ENCODE measurements around the gene SIRPB2.

DNA sequence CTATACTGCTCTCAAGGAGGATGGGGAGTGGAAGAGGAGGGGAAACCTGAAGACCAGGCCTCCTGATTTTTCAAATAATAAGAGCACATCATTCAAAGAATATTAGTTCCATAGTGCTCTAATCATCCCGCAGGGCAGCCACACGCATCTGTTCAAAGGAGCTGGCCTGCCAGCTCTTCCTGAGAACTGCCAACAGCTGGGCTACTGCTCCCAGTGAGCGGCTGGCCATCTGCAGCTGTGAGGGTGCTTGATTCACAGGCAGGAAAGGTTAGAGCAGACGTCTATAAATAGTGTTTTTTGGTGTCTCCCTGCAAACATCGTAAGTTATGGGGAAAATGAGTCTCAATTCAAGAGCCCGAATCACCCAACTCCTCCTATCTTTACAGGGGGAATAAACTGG lies 41.9 kb downstream of the SIRPB2 start:
- TF ChIP-seq, protein P1, sequence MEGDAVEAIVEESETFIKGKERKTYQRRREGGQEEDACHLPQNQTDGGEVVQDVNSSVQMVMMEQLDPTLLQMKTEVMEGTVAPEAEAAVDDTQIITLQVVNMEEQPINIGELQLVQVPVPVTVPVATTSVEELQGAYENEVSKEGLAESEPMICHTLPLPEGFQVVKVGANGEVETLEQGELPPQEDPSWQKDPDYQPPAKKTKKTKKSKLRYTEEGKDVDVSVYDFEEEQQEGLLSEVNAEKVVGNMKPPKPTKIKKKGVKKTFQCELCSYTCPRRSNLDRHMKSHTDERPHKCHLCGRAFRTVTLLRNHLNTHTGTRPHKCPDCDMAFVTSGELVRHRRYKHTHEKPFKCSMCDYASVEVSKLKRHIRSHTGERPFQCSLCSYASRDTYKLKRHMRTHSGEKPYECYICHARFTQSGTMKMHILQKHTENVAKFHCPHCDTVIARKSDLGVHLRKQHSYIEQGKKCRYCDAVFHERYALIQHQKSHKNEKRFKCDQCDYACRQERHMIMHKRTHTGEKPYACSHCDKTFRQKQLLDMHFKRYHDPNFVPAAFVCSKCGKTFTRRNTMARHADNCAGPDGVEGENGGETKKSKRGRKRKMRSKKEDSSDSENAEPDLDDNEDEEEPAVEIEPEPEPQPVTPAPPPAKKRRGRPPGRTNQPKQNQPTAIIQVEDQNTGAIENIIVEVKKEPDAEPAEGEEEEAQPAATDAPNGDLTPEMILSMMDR (IDR thresholded peaks at IDR 0.05; ENCODE audit: poor library complexity) = no peak
- no peak for TF ChIP-seq EZH2 (IDR thresholded peaks at IDR 0.05; ENCODE audit: borderline replicate concordance)
